Measurements from ENCODE around the gene TKT. TPM values are rescaled to one million over a fixed set of nuclear protein-coding genes. Genes with fewer than 3 reads are reported as not detected.

The TKT gene
- total and polyA plus RNA-seq, 2 experiments from 2014 or later = 584 to 1,411 TPM

DNA sequence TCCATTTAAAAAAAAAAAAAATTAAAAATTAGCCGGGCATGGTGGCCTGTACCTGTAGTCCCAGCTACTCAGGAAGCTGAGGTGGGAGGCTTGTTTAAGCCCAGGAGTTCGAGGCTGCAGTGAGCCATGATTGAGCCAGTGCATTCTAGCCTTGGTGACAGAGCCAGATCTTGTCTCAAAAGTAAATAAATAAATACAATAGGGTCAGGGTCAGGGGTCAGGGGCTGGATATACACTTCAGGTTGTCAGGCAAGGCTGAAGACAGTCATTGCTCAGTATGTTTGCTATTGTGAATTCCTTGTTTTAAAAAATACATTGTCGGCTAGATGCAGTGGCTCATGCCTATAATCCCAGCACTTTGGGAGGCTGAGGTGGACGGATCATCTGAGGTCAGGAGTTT lies 8.1 kb upstream of the TKT start:
- Histone ChIP-seq H3F3A (replicated peaks; ENCODE audit: low read depth) (no peaks in the 10 kb centered on the region; the same call in 1 of the 2 replicates), H4K20me1 (replicated peaks; ENCODE audit: insufficient read depth) (no peaks in the 10 kb centered on the region), H3K9me2 (ENCODE audit: insufficient read depth) (0 out of 2 replicates have a peak, but pooled peaks cover 3% of the 10 kb centered on the region), H3K4me2 (no peak overlapping the region), H3K27me3 (ENCODE audit: insufficient read depth) (no peaks in the 10 kb centered on the region), H2AFZ (no peak overlapping the region), H3K27ac (ENCODE audit: low read depth) (no peak overlapping the region), H3K4me1 (ENCODE audit: insufficient read depth) (peaks cover 21% of the 10 kb centered on the region), H3K36me3 (ENCODE audit: insufficient read depth) (no peaks in the 10 kb centered on the region), H3K79me2 (replicated peaks; ENCODE audit: insufficient read depth) (no peaks in the 10 kb centered on the region), H3K4me3 (no peak overlapping the region)
- peaks cover 33% of the 10 kb centered on the region for H3K4me1 Mint-ChIP-seq
- H3K27me3 Mint-ChIP-seq (ENCODE audit: insufficient read depth, low read depth, poor library complexity) = peaks cover 23% of the 10 kb centered on the region
- peak overlapping the region; percentile 74; the same call in 1 of the 2 replicates for H3K27ac Mint-ChIP-seq
- H3K36me3 Mint-ChIP-seq (ENCODE audit: low read depth) = no peaks in the 10 kb centered on the region
- DNase-seq (ENCODE audit: low spot score) (no peak), ATAC-seq (no peak)
- no peak overlapping the region for H3K4me3 Mint-ChIP-seq
- no peaks in the 10 kb centered on the region for H3K9me3 Mint-ChIP-seq
- no peak for TF ChIP-seq STAT1 (IDR thresholded peaks at IDR 0.05; ENCODE audit: unreplicated experiment)
- TF ChIP-seq ZNF331 (CRISPR knock-in tag; IDR thresholded peaks at IDR 0.05; ENCODE audit: low read depth) = no peak
- TF ChIP-seq JUNB (IDR thresholded peaks at IDR 0.05; ENCODE audit: unreplicated experiment) = no peak
- TF ChIP-seq EZH2phosphoT487 (IDR thresholded peaks at IDR 0.05; ENCODE audit: unreplicated experiment) = no peak
- TF ChIP-seq, protein P1, sequence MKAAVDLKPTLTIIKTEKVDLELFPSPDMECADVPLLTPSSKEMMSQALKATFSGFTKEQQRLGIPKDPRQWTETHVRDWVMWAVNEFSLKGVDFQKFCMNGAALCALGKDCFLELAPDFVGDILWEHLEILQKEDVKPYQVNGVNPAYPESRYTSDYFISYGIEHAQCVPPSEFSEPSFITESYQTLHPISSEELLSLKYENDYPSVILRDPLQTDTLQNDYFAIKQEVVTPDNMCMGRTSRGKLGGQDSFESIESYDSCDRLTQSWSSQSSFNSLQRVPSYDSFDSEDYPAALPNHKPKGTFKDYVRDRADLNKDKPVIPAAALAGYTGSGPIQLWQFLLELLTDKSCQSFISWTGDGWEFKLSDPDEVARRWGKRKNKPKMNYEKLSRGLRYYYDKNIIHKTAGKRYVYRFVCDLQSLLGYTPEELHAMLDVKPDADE (IDR thresholded peaks at IDR 0.05) = no peak
- TF ChIP-seq, protein P2, sequence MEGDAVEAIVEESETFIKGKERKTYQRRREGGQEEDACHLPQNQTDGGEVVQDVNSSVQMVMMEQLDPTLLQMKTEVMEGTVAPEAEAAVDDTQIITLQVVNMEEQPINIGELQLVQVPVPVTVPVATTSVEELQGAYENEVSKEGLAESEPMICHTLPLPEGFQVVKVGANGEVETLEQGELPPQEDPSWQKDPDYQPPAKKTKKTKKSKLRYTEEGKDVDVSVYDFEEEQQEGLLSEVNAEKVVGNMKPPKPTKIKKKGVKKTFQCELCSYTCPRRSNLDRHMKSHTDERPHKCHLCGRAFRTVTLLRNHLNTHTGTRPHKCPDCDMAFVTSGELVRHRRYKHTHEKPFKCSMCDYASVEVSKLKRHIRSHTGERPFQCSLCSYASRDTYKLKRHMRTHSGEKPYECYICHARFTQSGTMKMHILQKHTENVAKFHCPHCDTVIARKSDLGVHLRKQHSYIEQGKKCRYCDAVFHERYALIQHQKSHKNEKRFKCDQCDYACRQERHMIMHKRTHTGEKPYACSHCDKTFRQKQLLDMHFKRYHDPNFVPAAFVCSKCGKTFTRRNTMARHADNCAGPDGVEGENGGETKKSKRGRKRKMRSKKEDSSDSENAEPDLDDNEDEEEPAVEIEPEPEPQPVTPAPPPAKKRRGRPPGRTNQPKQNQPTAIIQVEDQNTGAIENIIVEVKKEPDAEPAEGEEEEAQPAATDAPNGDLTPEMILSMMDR (conservative IDR thresholded peaks at IDR 0.05; ENCODE audit: low read depth in 2 of 2) = no peak
- TF ChIP-seq POLR2AphosphoS5 (IDR thresholded peaks at IDR 0.05; ENCODE audit: low read depth) = no peak
- TF ChIP-seq CREB1 (CRISPR knock-in tag; IDR thresholded peaks at IDR 0.05; ENCODE audit: low read depth) = no peak

DNA sequence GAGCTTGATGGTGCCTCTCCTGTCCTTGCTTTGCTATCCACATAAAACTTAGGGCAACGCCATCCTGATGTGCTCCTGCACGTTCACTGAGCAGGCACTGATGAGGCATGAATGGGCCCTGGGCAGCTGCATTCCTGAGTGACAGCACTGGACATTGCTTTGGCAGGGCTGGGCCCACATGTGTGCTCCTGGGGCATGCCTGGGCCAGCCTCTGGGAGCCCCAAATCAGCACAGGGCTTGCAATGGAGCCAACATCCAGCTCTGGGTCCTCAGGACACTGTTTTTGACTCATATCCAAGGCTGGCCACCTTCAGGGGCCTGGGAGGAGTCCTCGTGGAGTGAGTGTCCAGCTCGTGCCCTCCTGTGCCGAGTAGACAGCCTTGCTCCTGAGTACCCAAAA lies 5.9 kb upstream of the TKT start:
- Mint-ChIP-seq H3K27ac (no peak overlapping the region; the same call in 1 of the 2 replicates), H3K36me3 (ENCODE audit: low read depth) (no peaks in the 10 kb centered on the region; the same call in 2 of the 3 replicates), H3K27me3 (ENCODE audit: insufficient read depth, low read depth, poor library complexity) (peaks cover 39% of the 10 kb centered on the region), H3K4me1 (peaks cover 49% of the 10 kb centered on the region), H3K9me3 (no peaks in the 10 kb centered on the region), H3K4me3 (no peak overlapping the region)
- H3K4me3 ChIP-seq = no peak overlapping the region
- no peaks in the 10 kb centered on the region for H3K27me3 ChIP-seq (ENCODE audit: insufficient read depth)
- ATAC-seq (no peak), DNase-seq (ENCODE audit: low spot score) (no peak)
- no peaks in the 10 kb centered on the region for H3K79me2 ChIP-seq (replicated peaks; ENCODE audit: insufficient read depth)
- H3K36me3 ChIP-seq (ENCODE audit: insufficient read depth) = no peaks in the 10 kb centered on the region
- H2AFZ ChIP-seq = peak overlapping the region; percentile 72; the same call in 1 of the 2 replicates
- peaks cover 4% of the 10 kb centered on the region; the same call in 1 of the 2 replicates for H3F3A ChIP-seq (replicated peaks; ENCODE audit: low read depth)
- H4K20me1 ChIP-seq (replicated peaks; ENCODE audit: insufficient read depth) = no peaks in the 10 kb centered on the region
- H3K4me2 ChIP-seq = no peak overlapping the region
- H3K9me2 ChIP-seq (ENCODE audit: insufficient read depth) = peaks cover 11% of the 10 kb centered on the region; the same call in 1 of the 2 replicates
- peaks cover 33% of the 10 kb centered on the region for H3K4me1 ChIP-seq (ENCODE audit: insufficient read depth)
- H3K27ac ChIP-seq (ENCODE audit: low read depth) = no peak overlapping the region
- TF ChIP-seq STAT1 (IDR thresholded peaks at IDR 0.05; ENCODE audit: unreplicated experiment) (no peak), EZH2 (IDR thresholded peaks at IDR 0.05; ENCODE audit: low read depth, unreplicated experiment) (no peak), EZH2phosphoT487 (IDR thresholded peaks at IDR 0.05; ENCODE audit: unreplicated experiment) (no peak), CREB1 (CRISPR knock-in tag; IDR thresholded peaks at IDR 0.05; ENCODE audit: low read depth) (no peak)
- TF ChIP-seq, protein P3, sequence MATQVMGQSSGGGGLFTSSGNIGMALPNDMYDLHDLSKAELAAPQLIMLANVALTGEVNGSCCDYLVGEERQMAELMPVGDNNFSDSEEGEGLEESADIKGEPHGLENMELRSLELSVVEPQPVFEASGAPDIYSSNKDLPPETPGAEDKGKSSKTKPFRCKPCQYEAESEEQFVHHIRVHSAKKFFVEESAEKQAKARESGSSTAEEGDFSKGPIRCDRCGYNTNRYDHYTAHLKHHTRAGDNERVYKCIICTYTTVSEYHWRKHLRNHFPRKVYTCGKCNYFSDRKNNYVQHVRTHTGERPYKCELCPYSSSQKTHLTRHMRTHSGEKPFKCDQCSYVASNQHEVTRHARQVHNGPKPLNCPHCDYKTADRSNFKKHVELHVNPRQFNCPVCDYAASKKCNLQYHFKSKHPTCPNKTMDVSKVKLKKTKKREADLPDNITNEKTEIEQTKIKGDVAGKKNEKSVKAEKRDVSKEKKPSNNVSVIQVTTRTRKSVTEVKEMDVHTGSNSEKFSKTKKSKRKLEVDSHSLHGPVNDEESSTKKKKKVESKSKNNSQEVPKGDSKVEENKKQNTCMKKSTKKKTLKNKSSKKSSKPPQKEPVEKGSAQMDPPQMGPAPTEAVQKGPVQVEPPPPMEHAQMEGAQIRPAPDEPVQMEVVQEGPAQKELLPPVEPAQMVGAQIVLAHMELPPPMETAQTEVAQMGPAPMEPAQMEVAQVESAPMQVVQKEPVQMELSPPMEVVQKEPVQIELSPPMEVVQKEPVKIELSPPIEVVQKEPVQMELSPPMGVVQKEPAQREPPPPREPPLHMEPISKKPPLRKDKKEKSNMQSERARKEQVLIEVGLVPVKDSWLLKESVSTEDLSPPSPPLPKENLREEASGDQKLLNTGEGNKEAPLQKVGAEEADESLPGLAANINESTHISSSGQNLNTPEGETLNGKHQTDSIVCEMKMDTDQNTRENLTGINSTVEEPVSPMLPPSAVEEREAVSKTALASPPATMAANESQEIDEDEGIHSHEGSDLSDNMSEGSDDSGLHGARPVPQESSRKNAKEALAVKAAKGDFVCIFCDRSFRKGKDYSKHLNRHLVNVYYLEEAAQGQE (IDR thresholded peaks at IDR 0.05; ENCODE audit: unreplicated experiment) = no peak
